ENCODE results near the gene EME1.

EME1 gene

GRCh38 chr17:50364061-50364458, 9.0 kb upstream of the EME1 start:
- DNase-seq: no peak

GRCh38 chr17:50364715-50365114, 8.3 kb upstream of the EME1 start:
- no peak for DNase-seq

GRCh38 chr17:50365165-50365564, 7.9 kb upstream of the EME1 start:
- DNase-seq: no peak

GRCh38 chr17:50365649-50366393, 7.2 kb upstream of the EME1 start:
- DNase-seq: no peak

GRCh38 chr17:50367401-50367800, 5.6 kb upstream of the EME1 start:
- no peak for DNase-seq

- DNase-seq: no peak
These were observed 3.0 kb upstream of the EME1 start for GRCh38 chr17:50370052-50370451.

GRCh38 chr17:50371526-50371925, 1.5 kb upstream of the EME1 start:
- DNase-seq: no peak

- DNase-seq: no peak
These were observed 739 bp upstream of the EME1 start for GRCh38 chr17:50372222-50372757.

- no peak for DNase-seq
These were observed 676 bp downstream of the EME1 start for GRCh38 chr17:50373705-50374104.

- DNase-seq: no peak
These were observed 3.0 kb downstream of the EME1 start for GRCh38 chr17:50375858-50376538.

- no peak for DNase-seq
These were observed 6.5 kb downstream of the EME1 start for GRCh38 chr17:50379351-50380132.

GRCh38 chr17:50380369-50381259, 7.6 kb downstream of the EME1 start:
- DNase-seq: no peak

GRCh38 chr17:50381260-50381815, 8.3 kb downstream of the EME1 start:
- no peak for DNase-seq

- DNase-seq: no peak
These were observed 8.9 kb downstream of the EME1 start for GRCh38 chr17:50381920-50382319.

GRCh38 chr17:50382931-50383330, 9.9 kb downstream of the EME1 start:
- no peak for DNase-seq

GRCh38 chr17:50386510-50386909, 13.5 kb downstream of the EME1 start:
- no peak for DNase-seq

GRCh38 chr17:50388728-50389127, 15.7 kb downstream of the EME1 start:
- no peak for DNase-seq

- DNase-seq: no peak
These were observed 16.5 kb downstream of the EME1 start for GRCh38 chr17:50389534-50389933.

- DNase-seq: no peak
These were observed 19.6 kb downstream of the EME1 start for GRCh38 chr17:50392621-50393020.

GRCh38 chr17:50393700-50394099, 20.7 kb downstream of the EME1 start:
- DNase-seq: no peak

- DNase-seq: no peak
These were observed 21.7 kb downstream of the EME1 start for GRCh38 chr17:50394711-50395110.

Data from stimulated activated naive CD4-positive, alpha-beta T cell treated with Interleukin-2 at 50 U/mL for 16 hours (primary cell).